Endothelial cell of umbilical vein (primary cell): ENCODE results near the gene MCC. TPM values are rescaled to one million over a fixed set of nuclear protein-coding genes. Genes with fewer than 3 reads are reported as not detected.

Source experiments
- BruUV-seq: library from RNA; stranded (reverse); fragments of 400-500 nt; replicated peaks from 2 replicates; lab custom pipeline; 2021; lab: Mats Ljungman, UMichigan
- CTCF ChIA-PET: fragments of 300-600, 350-600 bp; sonication (Branson Sonifier 250); formaldehyde crosslinking; loops from one replicate; lab custom pipeline; 2021; ENCODE audit warnings: antibody characterized with exemption, inconsistent platforms; lab: Charles Lee
- POLR2A ChIA-PET: fragments of 300-600, 350-600 bp; sonication (Branson Sonifier 250); formaldehyde crosslinking; loops from one replicate; lab custom pipeline; 2021; ENCODE audit warnings: antibody characterized with exemption, inconsistent platforms; lab: Charles Lee
- DNase-seq: peaks from one replicate; pipeline ENCODE4 v3.0.0-alpha.2; 2011; ENCODE audit warnings: low read depth, low spot score
- FAIRE-seq: peaks from 2 replicates; lab custom pipeline; 2011; peaks lifted over from hg19 to GRCh38; lab: Jason Lieb, UNC
- H2AFZ ChIP-seq: 2 replicates; pipeline ENCODE4 v1.6.0; 2012; ENCODE audit warnings: low read depth, low read length, control low read depth, inconsistent platforms
- H3K27ac ChIP-seq: 2 replicates; pipeline ENCODE4 v1.5.1; 2011; ENCODE audit warnings: low read depth, mild to moderate bottlenecking, control low read depth, low read length, moderate library complexity; ENCODE audit not compliant: insufficient read depth
- H3K27me3 ChIP-seq, 2 experiments: 2 replicates each; pipeline versions ENCODE4 v1.6.0 to v1.6.1; 2011; ENCODE audit warnings: low read length in 2 of 2, mixed read lengths in 1 of 2; ENCODE audit not compliant: control insufficient read depth in 2 of 2, insufficient read depth in 2 of 2
- H3K36me3 ChIP-seq, 2 experiments: 2 replicates in 1 of 2; 3 replicates in 1 of 2; pipeline ENCODE4 v1.5.1; 2011; ENCODE audit warnings: low read length in 2 of 2, mild to moderate bottlenecking in 1 of 2, moderate library complexity in 1 of 2; ENCODE audit not compliant: control insufficient read depth in 2 of 2, insufficient read depth in 2 of 2; ENCODE audit errors: extremely low read depth in 1 of 2
- H3K4me1 ChIP-seq: 3 replicates; pipeline ENCODE4 v1.5.1; 2011; ENCODE audit warnings: mild to moderate bottlenecking, low read length; ENCODE audit not compliant: control insufficient read depth, insufficient read depth; ENCODE audit errors: extremely low read depth
- H3K4me2 ChIP-seq: 2 replicates; pipeline ENCODE4 v1.6.1; 2011; ENCODE audit warnings: low read length, control low read depth, mixed read lengths; ENCODE audit not compliant: insufficient read depth
- H3K4me3 ChIP-seq, 3 experiments: fragments of 200-600 bp in 1 of 3; sonication (generic), shearing (Covaris generic) in 1 of 3; replicated peaks in 1 of 3; 2 replicates each; pipeline ENCODE4 v1.5.1; 2011 to 2016; ENCODE audit warnings: control low read depth in 3 of 3, low read length in 3 of 3, mild to moderate bottlenecking in 2 of 3, inconsistent platforms in 1 of 3, low read depth in 1 of 3, moderate library complexity in 1 of 3; ENCODE audit not compliant: insufficient read depth in 1 of 3
- H3K79me2 ChIP-seq: 2 replicates; pipeline ENCODE4 v1.6.0; 2012; ENCODE audit warnings: low read length, inconsistent platforms; ENCODE audit not compliant: control insufficient read depth, insufficient read depth
- H3K9ac ChIP-seq: replicated peaks from 2 replicates; pipeline ENCODE3; 2011; ENCODE audit warnings: low read length, control low read depth; ENCODE audit not compliant: insufficient read depth; ENCODE audit errors: extremely low read depth
- H3K9me1 ChIP-seq: replicated peaks from 3 replicates; pipeline ENCODE4 v1.6.0; 2011; ENCODE audit warnings: mild to moderate bottlenecking, low read length; ENCODE audit not compliant: control insufficient read depth, insufficient read depth; ENCODE audit errors: extremely low read depth
- H3K9me3 ChIP-seq: replicated peaks from 2 replicates; pipeline ENCODE4 v1.5.1; 2012; ENCODE audit warnings: low read length, inconsistent platforms; ENCODE audit not compliant: control insufficient read depth, insufficient read depth
- H4K20me1 ChIP-seq: replicated peaks from 2 replicates; pipeline ENCODE3; 2011; ENCODE audit warnings: mild to moderate bottlenecking, low read length; ENCODE audit not compliant: control insufficient read depth, insufficient read depth; ENCODE audit errors: extremely low read depth
- CTCF ChIP-seq, 2 donors: IDR thresholded peaks; 1 replicate in 1 of 2; 2 replicates in 1 of 2; pipeline ENCODE4 v1.5.1; 2011; ENCODE audit warnings: low read length in 2 of 2, mild to moderate bottlenecking in 2 of 2, moderate library complexity in 2 of 2, control low read depth in 1 of 2, inconsistent platforms in 1 of 2, low read depth in 1 of 2; ENCODE audit not compliant: insufficient read depth in 1 of 2; ENCODE audit errors: extremely low read depth in 1 of 2
- EZH2 ChIP-seq: IDR thresholded peaks from 2 replicates; pipeline ENCODE4 v1.6.1; 2012; ENCODE audit warnings: borderline replicate concordance, low read depth, mild to moderate bottlenecking, moderate library complexity, low read length, inconsistent platforms; ENCODE audit not compliant: severe bottlenecking
- FOS ChIP-seq: IDR thresholded peaks from 2 replicates; pipeline ENCODE4 v1.6.1; 2011; ENCODE audit warnings: mild to moderate bottlenecking, low read length, moderate library complexity, borderline replicate concordance; ENCODE audit not compliant: insufficient read depth
- GATA2 ChIP-seq: IDR thresholded peaks from 2 replicates; pipeline ENCODE4 v1.7.0; 2011; ENCODE audit warnings: low read depth, mild to moderate bottlenecking, moderate library complexity, mixed read lengths, low read length; ENCODE audit not compliant: insufficient read length, insufficient read depth
- JUN ChIP-seq: IDR thresholded peaks from 2 replicates; pipeline ENCODE4 v1.6.1; 2011; ENCODE audit warnings: borderline replicate concordance, low read depth; ENCODE audit not compliant: insufficient read length, insufficient read depth
- MAX ChIP-seq: IDR thresholded peaks from 2 replicates; pipeline ENCODE4 v1.6.1; 2011; ENCODE audit not compliant: insufficient read depth, insufficient read length
- MYC ChIP-seq: IDR thresholded peaks from one replicate; pipeline ENCODE4 v1.6.1; 2011; ENCODE audit warnings: mild to moderate bottlenecking, low read depth, low read length
- POLR2A ChIP-seq: IDR thresholded peaks from 2 replicates; pipeline ENCODE4 v1.6.1; 2012; ENCODE audit warnings: low read depth, mild to moderate bottlenecking, control low read depth, low read length
- POLR2AphosphoS5 ChIP-seq: IDR thresholded peaks from 2 replicates; pipeline ENCODE4 v1.6.1; 2012; ENCODE audit warnings: low read depth, mild to moderate bottlenecking, control low read depth, low read length, moderate library complexity; ENCODE audit not compliant: insufficient read depth
- dilution Hi-C: fragments of 300-500 bp; cut with MboI; formaldehyde crosslinking; loops from one replicate; pipeline ENCODE4 v1.15.0; 2019; ENCODE audit warnings: low sequenced_read_pairs; ENCODE audit not compliant: extremely low pct_ligation_motif_present
- intact Hi-C: fragments of 100-400 bp; cut with micrococcal nuclease; formaldehyde crosslinking; loops from one replicate; pipeline ENCODE4 v1.10.0; 2022
- polyA plus RNA-seq, 4 experiments: library from polyadenylated mRNA; depleted of rRNA in 3 of 4; stranded (reverse) in 3 of 4; unstranded in 1 of 4; fragments of >200 nt; gene quantifications; 2 replicates each; pipeline versions ENCODE4 v1.2.1 to v1.2.3, GENCODE V29; 2011 to 2012; ENCODE audit warnings: missing spikeins in 1 of 4
- total RNA-seq: library from RNA; stranded (reverse); gene quantifications from 2 replicates; pipeline ENCODE4 v1.2.3, GENCODE V29; 2021

The MCC gene
- total and polyA plus RNA-seq, 2 donors (not counting 3 experiments of a cell fraction or from before 2014, with no cell fraction given), result 6.9 to 27.5 TPM

GRCh38 chr5:113264046-113264445 is 224.2 kb downstream of the MCC start:
- Histone ChIP-seq H3K4me2 (no peak overlapping the region), H3K4me1 (peaks cover 4% of the 10 kb centered on the region), H2AFZ (no peak overlapping the region), H3K9me3 (no peaks in the 10 kb centered on the region), H3K9me1 (no peaks in the 10 kb centered on the region), H3K4me3 (no peak overlapping the region), H3K27ac (no peak overlapping the region), H3K27me3 (no peaks in the 10 kb centered on the region), H3K79me2 (no peaks in the 10 kb centered on the region), H4K20me1 (no peaks in the 10 kb centered on the region), H3K9ac (no peak overlapping the region), H3K36me3 (no peaks in the 10 kb centered on the region)
- POLR2A ChIA-PET, result no interaction called here
- no TSS peak for BruUV-seq
- DNase-seq (no peak), FAIRE-seq (no peak)
- TF ChIP-seq POLR2A (no peak), GATA2 (no peak), JUN (no peak), MYC (no peak), FOS (no peak), MAX (no peak), EZH2 (no peak), POLR2AphosphoS5 (no peak), CTCF (IDR thresholded peaks at IDR 0.05; ENCODE audit: extremely low read depth in 1 of 2, insufficient read depth in 1 of 2, low read depth in 1 of 2, low read length in 2 of 2) (no peak)
- intact Hi-C loops, result no loop called here
- CTCF ChIA-PET, result interaction anchor here (1.3 to 1.8 kb wide), 4 partner anchors 11 to 342 kb away, joined by 3 to 6 read pairs (median 4); no protein-coding TSS in a partner anchor
- dilution Hi-C loops, result no loop called here
